Stimulated activated CD8-positive, alpha-beta memory T cell treated with anti-CD3 and anti-CD28 coated beads, Interleukin-4, amount 100 ng/mL, for 4 hours (primary cell): ENCODE results near the gene GPR21.

ENCODE experiments used
- DNase-seq, 2 donors: peaks; one replicate each; pipeline ENCODE4 v3.0.0-alpha.2; 2020; ENCODE audit warnings: low read depth in 2 of 2, low spot score in 1 of 2

The GPR21 gene, protein sequence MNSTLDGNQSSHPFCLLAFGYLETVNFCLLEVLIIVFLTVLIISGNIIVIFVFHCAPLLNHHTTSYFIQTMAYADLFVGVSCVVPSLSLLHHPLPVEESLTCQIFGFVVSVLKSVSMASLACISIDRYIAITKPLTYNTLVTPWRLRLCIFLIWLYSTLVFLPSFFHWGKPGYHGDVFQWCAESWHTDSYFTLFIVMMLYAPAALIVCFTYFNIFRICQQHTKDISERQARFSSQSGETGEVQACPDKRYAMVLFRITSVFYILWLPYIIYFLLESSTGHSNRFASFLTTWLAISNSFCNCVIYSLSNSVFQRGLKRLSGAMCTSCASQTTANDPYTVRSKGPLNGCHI

GRCh38 chr9:123033352-123033751 is at the start of gene GPR21:
TSS of gene GPR21 (plus strand) at chr9:123033667. CDS start at chr9:123034567, 900 bp downstream.
- no peak for DNase-seq

DNA sequence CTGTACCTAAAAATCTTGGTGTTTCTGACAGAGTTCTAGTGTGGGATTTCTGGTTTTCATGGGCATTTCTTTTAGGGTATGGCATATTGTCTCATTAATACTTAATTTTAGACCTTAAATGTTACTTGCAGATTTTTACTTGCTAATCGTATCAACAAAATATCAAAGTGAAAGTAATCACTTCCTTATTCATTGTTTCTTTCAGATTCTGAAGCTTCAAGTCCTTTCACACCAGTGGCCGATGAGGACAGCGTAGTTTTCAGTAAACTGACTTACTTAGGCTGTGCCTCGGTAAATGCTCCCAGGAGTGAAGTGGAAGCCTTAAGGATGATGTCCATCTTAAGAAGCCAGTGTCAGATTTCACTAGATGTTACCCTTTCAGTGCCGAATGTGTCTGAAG is 47.5 kb upstream of the GPR21 start:
- no peak for DNase-seq

GRCh38 chr9:122988141-122988540 is 45.3 kb upstream of the GPR21 start:
- DNase-seq = no peak

GRCh38 chr9:122988920-122989621 is 44.4 kb upstream of the GPR21 start:
- no peak for DNase-seq

GRCh38 chr9:122991370-122991830 is 42.1 kb upstream of the GPR21 start:
- no peak for DNase-seq

DNA sequence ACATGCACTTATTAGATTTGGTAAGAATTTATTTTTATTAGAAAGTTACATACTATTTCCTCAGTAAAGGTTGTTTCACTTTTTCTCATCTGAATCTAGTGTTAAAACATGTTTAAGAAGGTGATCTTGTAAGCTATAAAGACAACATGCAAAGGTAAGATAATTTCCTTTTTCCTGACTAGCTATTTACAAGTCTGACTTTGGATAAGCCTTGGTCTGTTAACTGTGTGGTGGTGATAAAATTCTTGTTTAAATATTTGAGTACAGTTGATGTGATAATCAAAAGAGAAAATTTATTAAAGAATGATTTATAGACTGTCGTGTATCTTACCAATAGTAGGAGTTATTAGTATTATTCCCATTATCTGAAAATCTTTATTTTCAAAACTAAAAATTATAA is 36.9 kb upstream of the GPR21 start:
- DNase-seq = no peak

- no peak for DNase-seq
Measured at GRCh38 chr9:122998448-122998847, 35.0 kb upstream of the GPR21 start.

DNA sequence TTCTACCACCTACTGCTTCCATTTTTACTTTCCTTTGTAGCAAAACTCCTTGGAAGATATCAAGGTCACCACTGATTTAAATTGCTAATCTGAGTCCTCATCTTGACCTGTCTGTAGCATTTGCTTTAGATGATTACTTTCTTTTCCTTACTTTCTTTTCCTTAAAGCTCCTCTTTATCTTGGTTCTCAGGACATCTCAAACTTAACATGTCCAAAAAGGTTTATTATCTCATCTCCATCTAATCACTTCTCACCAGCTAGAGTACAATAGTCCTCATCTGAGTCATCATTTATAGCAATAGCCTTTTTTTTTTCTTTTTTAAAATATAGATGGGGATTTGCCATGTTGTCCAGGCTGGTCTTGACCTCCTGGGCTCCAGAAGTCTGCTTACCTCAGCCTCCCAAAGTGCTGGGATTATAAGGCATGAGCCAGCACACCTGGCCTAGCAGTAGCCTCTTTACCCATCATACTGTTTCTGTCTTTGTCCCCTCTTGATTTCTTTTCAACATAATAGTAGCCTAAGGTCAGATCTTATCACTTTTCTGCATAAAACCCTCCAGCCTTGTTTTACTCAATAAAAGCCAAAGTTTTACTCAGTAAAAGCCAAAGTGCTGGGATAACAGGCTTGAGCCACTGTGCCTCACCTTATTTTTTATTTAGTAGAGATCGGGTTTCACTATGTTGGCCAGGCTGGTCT is 32.9 kb upstream of the GPR21 start:
- DNase-seq = no peak

DNA sequence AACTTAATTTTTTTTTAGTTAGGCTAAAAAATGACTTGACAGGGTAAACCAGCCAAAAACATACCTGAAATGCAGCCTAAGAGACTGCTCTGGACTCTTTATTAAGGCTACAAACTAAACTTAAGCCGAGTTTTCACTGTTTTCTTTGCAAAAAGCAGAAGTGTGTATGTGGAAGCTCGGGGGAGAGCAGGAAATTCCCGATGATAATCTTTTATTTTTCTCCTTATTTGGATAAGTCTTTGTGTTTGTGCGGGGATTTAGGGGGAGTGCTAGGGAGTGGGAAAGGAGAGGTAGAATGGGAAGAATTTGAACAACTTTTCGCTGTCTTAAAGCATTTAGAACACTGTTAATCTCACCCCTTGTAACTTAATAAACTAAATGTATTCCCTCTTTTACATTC is 30.7 kb upstream of the GPR21 start:
- DNase-seq = no peak

DNA sequence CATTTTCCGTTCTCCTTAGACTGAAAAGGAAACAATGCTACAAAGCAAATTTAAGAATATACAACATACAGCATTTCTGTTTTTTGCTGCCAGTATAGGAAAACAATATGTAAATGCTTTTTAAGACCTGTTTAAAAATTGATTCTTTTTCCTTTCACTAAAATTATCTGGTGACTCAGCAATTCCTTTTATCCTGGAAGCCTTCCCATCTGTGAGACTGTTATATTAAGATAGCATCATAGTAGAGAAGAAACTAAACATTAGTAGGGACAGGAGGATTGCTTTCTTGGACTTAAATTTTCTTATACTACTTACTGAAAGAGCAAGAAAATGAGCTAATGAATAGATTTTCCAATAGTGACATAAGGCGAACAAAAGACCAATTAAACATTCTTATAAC is 30.0 kb upstream of the GPR21 start:
- no peak for DNase-seq

- no peak for DNase-seq
Measured at GRCh38 chr9:123005964-123006363, 27.5 kb upstream of the GPR21 start.

DNA sequence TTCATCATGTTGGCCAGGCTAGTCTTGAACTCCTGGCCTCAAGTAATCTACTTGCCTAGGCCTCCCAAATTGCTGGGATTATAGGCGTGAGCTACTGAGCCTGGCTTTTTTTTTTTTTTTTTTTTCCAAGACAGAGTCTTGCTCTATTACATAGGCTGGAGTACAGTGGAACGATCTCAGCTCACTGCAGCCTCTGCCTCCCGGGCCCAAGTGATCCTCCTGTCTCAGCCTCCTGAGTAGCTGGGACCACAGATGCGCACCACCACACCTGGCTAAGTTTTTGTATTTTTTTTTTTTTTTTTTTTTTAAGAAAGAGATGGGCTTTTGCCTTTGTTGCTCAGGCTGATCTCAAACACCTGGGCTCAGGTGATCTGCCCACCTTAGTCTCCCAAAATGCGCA is 26.2 kb upstream of the GPR21 start:
- no peak for DNase-seq

- no peak for DNase-seq
Measured at GRCh38 chr9:123008909-123009308, 24.6 kb upstream of the GPR21 start.

DNA sequence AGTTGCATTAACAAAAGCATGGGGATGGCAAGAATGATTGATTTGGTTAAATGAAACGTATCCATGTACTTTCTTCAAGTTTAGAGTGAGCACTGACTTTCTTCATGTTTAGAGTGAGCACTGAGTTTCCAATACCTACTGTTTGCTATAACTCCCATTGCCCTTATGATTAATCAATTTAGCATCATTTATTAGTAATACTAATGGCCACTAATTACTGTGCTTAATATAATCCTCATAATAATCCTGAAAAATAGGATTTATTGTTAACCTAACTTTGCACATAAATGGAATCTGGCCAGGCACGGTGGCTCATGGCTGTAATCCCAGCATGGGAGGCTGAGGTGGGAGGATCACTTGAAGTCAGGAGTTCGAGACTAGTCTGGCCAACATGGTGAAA is 22.1 kb upstream of the GPR21 start:
- no peak for DNase-seq

DNA sequence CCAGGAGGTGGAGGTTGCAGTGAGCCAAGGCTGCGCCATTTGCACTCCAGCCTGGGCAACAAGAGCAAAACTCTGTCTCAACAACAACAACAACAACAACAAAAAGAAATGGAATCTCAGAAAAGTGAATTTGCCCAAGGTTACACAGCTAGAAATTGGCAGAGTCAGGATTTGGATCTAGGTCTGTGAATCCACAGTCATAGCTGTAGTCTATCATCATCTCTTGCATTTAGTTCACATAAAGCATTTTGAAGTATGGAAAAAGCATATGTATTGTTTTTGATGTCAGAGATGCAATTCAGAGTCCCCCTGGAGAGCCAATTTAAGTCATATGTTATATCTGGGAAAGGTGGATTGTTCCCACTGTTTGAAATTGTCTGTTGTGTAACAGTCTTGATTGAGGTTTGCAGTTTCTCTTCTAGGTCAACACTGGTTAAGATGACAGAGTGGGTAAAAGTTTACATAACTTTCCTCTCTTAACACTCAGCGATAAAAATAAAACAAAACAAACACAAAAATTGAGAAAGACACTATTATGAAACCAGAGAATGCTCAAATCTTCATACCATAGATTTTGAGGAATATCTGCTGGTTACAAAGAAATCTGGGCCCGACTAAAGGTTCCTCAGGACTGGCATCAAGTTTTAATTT is 21.5 kb upstream of the GPR21 start:
- no peak for DNase-seq

- DNase-seq = no peak
Measured at GRCh38 chr9:123016631-123017030, 16.8 kb upstream of the GPR21 start.

- DNase-seq = no peak
Measured at GRCh38 chr9:123020796-123021195, 12.7 kb upstream of the GPR21 start.

DNA sequence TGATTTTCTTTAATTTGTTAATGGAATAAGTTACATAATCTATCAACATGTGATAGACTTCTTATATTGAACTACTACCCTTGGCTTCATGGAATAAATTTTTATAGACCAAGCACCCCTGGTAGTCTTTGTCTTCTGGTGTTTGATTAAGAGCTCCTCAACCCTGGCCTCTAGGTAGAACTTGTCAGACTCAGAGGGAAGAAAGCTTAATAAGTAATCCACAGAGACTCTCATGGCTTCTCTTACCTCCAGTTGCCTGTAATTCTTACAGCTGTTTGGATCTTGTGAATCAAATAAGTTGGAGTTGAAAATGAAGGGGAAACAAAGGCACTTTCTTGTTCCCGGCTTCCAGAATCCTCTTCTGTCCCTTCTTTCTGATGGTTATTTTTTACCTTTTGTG is 7.0 kb upstream of the GPR21 start:
- DNase-seq = no peak

GRCh38 chr9:123027517-123027916 is 6.0 kb upstream of the GPR21 start:
- DNase-seq = no peak

DNA sequence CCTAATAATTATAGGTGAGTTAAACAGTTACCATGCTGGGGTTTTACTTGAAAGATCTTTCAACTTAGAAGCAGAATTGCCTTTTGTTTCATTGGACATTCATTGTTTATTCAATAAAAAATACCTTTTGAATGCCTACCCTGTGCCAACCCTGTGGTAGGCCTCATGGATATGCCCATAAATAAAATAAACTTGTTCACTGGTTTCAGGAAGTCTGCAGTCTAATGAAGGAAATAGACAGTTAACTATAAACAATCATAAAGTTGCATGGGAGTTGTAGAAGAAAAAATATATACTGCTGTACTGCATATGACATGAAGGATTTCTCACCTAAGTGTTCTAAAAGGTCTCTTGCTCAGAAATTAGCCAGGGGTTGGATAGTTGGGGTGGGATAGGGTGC is 5.3 kb upstream of the GPR21 start:
- DNase-seq = no peak

DNA sequence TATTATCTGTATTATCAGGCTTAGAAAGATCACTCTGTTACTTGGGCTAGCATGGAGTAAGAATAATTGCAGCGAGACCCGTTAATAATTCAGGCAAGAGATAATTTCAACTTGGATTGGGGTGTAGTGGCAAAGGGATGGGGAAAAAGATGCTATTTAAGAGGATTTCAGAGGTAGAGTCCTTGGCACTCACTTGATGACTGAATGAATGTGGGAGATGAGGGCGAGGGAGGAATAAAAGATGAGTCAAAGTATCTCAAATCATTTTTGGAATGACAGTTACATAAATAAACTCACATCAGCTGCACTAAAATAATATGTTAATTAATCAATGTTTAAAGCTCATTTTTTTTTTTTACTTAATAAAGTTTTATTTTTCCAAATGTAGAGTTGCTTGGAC is 4.5 kb upstream of the GPR21 start:
- DNase-seq = no peak

DNA sequence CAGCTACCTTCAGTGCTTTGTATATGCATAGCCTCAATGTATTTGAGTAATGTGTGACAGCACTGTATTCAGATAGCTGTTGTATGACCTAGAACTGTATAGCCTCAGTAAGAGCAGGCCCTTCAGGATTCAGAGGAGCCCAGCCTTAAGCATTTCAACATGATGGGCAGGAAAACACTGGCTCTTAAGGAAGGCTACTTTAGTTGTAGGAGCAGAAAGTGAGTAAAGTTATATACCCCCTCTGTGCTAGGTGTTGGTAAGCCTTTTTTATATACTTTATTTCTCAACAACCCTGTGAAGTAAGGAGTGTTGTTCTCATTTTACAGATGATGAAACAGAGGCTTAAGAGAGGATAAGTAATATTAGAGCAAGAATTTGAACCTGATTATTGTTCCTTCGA is 1.5 kb upstream of the GPR21 start:
- no peak for DNase-seq
